Activated naive CD4-positive, alpha-beta T cell treated with anti-CD3 and anti-CD28 coated beads, Interleukin-2, amount 10 ng/mL, durations not matched to agents 7 days and 5 days (primary cell): Measurements from ENCODE around the gene TFB2M.
A peak's percentile ranks its signal among the peaks of the same experiment; 100 is the strongest.
"Not testable (repeated sequence)": the region's sequence is repeated elsewhere in the genome, so short reads cannot be mapped to it uniquely, and the experiment has no call there.

ENCODE experiments used
- CTCF ChIA-PET: fragments of 350-600 bp; sonication (Branson Sonifier 250); formaldehyde crosslinking; loops from one replicate; lab custom pipeline; 2021; ENCODE audit warnings: antibody characterized with exemption; lab: Charles Lee
- DNase-seq: peaks from one replicate; pipeline ENCODE4 v3.0.0-alpha.2; 2020
- H3K27ac Mint-ChIP-seq: one replicate; pipeline ENCODE4 v1.8.0; 2021; ENCODE audit warnings: mild to moderate bottlenecking, moderate library complexity, mixed read lengths
- H3K27me3 Mint-ChIP-seq: one replicate; pipeline ENCODE4 v1.8.0; 2021; ENCODE audit warnings: mild to moderate bottlenecking, mixed read lengths
- H3K36me3 Mint-ChIP-seq: one replicate; pipeline ENCODE4 v1.8.0; 2021; ENCODE audit warnings: mixed read lengths
- H3K4me1 Mint-ChIP-seq: one replicate; pipeline ENCODE4 v1.8.0; 2021; ENCODE audit warnings: mixed read lengths
- H3K4me3 Mint-ChIP-seq: one replicate; pipeline ENCODE4 v1.8.0; 2021; ENCODE audit warnings: mild to moderate bottlenecking, moderate library complexity, mixed read lengths
- H3K9me3 Mint-ChIP-seq: one replicate; pipeline ENCODE4 v1.8.0; 2021; ENCODE audit warnings: mixed read lengths

Gene TFB2M

DNA sequence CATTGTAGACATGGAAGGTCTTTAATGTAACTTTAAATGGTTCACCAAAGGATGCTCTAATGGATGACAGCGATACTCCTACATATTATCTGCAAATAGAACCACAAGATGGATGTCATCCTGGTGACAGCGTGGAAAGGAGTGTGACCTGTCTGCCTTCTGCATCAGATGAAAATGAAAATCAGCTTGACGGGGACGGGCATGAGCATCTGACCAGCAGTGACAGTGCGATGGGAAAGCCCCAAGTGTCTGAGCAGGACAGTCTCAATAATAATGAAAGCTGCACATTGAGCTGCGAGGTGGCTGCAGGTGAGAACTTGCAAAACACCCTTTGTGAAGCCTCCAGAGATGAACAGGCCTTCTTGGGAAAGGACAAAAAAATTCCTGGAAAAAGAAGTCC, 25.4 kb upstream of the TFB2M start:
- H3K9me3 Mint-ChIP-seq, result peaks cover 6% of the 10 kb centered on the region
- H3K4me1 Mint-ChIP-seq, result peaks cover 13% of the 10 kb centered on the region
- H3K36me3 Mint-ChIP-seq, result peaks cover 36% of the 10 kb centered on the region
- H3K4me3 Mint-ChIP-seq, result no peak overlapping the region
- no peaks in the 10 kb centered on the region for H3K27me3 Mint-ChIP-seq
- CTCF ChIA-PET, result no interaction called here
- DNase-seq, result no peak
- no peak overlapping the region for H3K27ac Mint-ChIP-seq

DNA sequence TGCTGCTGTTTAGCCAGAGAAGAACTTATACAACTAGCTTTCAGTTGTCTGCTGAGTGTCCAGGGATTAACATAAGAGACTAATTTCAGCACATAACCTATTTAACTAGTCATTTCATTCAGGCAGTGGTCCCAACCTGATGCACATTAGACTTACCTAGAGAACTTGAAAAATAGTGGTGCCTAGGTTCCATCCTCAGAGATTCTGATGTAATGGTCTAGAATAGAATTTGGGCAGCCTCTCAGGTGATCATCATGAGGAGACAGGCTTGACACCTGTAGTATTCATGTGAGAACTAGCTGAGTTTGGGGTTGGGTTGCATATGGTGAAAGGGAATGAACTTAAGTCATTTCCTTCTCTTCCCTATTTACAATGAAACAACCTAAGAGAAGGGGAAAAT, 25.0 kb upstream of the TFB2M start:
- Mint-ChIP-seq H3K9me3 (peaks cover 6% of the 10 kb centered on the region), H3K4me3 (no peak overlapping the region), H3K27me3 (no peaks in the 10 kb centered on the region), H3K27ac (no peak overlapping the region), H3K4me1 (peaks cover 13% of the 10 kb centered on the region), H3K36me3 (peaks cover 36% of the 10 kb centered on the region)
- CTCF ChIA-PET, result no interaction called here
- DNase-seq, result no peak

- CTCF ChIA-PET, H3K4me3 Mint-ChIP-seq, H3K9me3 Mint-ChIP-seq, H3K27me3 Mint-ChIP-seq, H3K27ac Mint-ChIP-seq, DNase-seq: not testable (repeated sequence)
- H3K4me1 Mint-ChIP-seq, result peaks cover 13% of the 10 kb centered on the region
- H3K36me3 Mint-ChIP-seq, result peaks cover 30% of the 10 kb centered on the region
These were observed 23.9 kb upstream of the TFB2M start for GRCh38 chr1:246589919-246590318.

GRCh38 chr1:246588159-246588721, 22.2 kb upstream of the TFB2M start:
- DNase-seq, result no peak
- Mint-ChIP-seq H3K27ac (no peak overlapping the region), H3K27me3 (no peaks in the 10 kb centered on the region), H3K4me3 (no peak overlapping the region), H3K9me3 (peaks cover 6% of the 10 kb centered on the region), H3K36me3 (peaks cover 34% of the 10 kb centered on the region), H3K4me1 (peaks cover 15% of the 10 kb centered on the region)
- CTCF ChIA-PET, result no interaction called here

- DNase-seq, result no peak
- Mint-ChIP-seq H3K9me3 (peaks cover 6% of the 10 kb centered on the region), H3K4me1 (peaks cover 21% of the 10 kb centered on the region), H3K4me3 (no peak overlapping the region), H3K27ac (no peak overlapping the region), H3K27me3 (no peaks in the 10 kb centered on the region), H3K36me3 (peaks cover 38% of the 10 kb centered on the region)
- CTCF ChIA-PET, result no interaction called here
These were observed 21.5 kb upstream of the TFB2M start for GRCh38 chr1:246587606-246588005.

DNA sequence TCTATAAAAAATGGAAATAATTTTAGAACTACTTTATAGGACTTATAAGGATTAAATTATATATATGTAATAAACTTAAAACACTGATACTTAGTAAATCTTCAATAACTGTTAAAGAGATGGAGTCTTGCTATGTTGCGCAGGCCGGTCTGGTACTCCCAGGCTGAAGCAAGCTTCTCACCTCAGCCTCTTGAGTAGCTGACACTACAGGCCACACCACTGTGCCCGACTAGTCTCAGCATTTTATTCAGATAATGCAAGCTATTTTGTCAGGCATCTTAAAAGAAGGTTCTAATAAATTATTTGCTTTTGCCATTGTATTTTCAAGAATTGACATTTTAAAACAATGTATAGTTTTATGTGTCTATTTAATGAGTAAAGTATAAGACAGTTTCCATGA, 21.0 kb upstream of the TFB2M start:
- H3K9me3 Mint-ChIP-seq, result peaks cover 6% of the 10 kb centered on the region
- CTCF ChIA-PET, result interaction anchor here (1.5 kb wide), 1 partner anchor 80 kb away, joined by 3 read pairs; the partner anchor contains the start of gene SMYD3
- peaks cover 41% of the 10 kb centered on the region for H3K36me3 Mint-ChIP-seq
- no peak for DNase-seq
- H3K27ac Mint-ChIP-seq, result no peak overlapping the region
- peaks cover 23% of the 10 kb centered on the region for H3K4me1 Mint-ChIP-seq
- no peaks in the 10 kb centered on the region for H3K27me3 Mint-ChIP-seq
- no peak overlapping the region for H3K4me3 Mint-ChIP-seq

- no peak for DNase-seq
- Mint-ChIP-seq H3K4me1 (peaks cover 32% of the 10 kb centered on the region), H3K27me3 (no peaks in the 10 kb centered on the region), H3K27ac (peak overlapping the region; percentile 73), H3K36me3 (peaks cover 34% of the 10 kb centered on the region), H3K9me3 (no peaks in the 10 kb centered on the region), H3K4me3 (no peak overlapping the region)
- CTCF ChIA-PET, result no interaction called here
These were observed 17.6 kb upstream of the TFB2M start for GRCh38 chr1:246583448-246584185.

- H3K36me3 Mint-ChIP-seq, result peaks cover 36% of the 10 kb centered on the region
- H3K27ac Mint-ChIP-seq, result peak overlapping the region; percentile 73
- DNase-seq, result no peak
- H3K4me1 Mint-ChIP-seq, result peaks cover 36% of the 10 kb centered on the region
- no peaks in the 10 kb centered on the region for H3K27me3 Mint-ChIP-seq
- no peak overlapping the region for H3K4me3 Mint-ChIP-seq
- H3K9me3 Mint-ChIP-seq, result no peaks in the 10 kb centered on the region
- CTCF ChIA-PET, result no interaction called here
These were observed 17.0 kb upstream of the TFB2M start for GRCh38 chr1:246583056-246583440.

DNA sequence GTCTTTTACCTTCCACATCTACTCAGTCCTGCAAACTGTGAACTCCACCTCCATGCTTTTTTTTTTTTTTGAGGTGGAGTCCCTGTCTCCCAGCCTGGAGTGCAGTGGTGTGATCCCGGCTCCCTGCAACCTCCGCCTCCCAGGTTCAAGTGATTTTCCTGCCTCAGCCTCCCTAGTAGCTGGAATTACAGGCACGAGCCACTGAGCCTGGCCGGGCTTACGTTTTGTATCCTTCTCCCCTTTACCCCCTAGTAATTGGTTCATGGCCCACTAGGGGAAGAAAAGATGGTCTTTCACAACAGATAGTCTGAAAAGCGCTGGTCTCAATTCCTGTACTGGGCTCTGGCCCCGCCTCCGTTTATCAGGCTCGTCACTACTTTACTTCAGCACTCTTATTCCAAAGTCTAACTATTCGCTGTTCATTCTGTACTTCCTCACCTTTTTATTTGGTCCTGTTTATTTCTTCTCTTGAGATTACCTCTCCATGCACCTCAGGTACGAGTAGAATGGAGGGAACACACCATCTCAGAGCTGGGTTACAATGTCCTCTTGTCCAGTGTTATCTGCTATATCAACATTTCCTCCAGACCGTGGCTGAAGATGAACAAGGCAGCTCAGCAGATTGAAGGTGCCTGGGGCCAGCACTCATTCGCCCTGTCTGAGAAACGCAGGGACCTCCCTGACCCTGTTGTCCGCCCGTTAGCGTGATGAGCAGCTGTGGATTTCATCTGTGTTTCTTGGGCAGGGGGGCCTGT, 16.4 kb upstream of the TFB2M start:
- CTCF ChIA-PET, result no interaction called here
- peaks cover 40% of the 10 kb centered on the region for H3K36me3 Mint-ChIP-seq
- no peak overlapping the region for H3K4me3 Mint-ChIP-seq

DNA sequence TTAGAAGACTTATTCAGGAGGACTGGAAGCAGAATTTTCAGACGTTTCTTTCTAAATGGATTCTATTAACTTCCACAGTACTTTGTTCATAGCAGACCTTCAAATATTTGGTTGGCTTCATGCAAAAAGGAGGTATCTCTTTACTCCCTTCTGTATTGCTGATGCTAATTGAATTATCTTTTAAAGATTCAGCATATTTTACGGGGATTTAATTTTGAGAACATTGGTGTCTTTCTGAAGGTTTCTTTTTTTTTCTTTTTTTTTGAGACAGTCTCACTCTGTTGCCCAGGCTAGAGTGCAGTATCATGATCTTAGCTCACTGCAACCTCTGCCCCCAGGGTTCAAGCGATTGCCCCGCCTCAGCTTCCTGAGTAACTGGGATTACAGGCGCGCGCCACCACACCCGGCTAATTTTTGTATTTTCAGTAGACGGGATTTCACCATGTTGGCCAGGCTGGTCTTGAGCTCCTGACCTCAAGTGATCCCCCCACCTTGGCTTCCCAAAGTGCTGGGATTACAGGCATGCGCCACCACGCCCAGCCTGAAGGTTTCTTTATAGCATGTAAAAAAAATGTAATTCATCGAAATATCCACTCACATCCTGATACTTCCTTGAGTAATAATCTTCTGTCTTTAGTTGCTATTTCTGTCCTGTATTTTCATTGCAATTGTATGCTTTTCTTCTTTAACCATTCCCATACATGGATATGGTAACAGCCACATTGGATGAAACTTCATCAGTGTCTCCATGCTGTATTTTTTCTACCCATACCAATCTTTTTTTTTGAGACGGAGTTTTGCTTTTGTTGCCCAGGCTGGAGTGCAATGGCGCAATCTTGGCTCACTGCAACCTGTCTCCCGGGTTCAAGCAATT, 14.7 kb upstream of the TFB2M start:
- peaks cover 50% of the 10 kb centered on the region for H3K4me1 Mint-ChIP-seq
- CTCF ChIA-PET, result no interaction called here
- H3K36me3 Mint-ChIP-seq, result peaks cover 48% of the 10 kb centered on the region
- H3K4me3 Mint-ChIP-seq, result no peak overlapping the region
- H3K9me3 Mint-ChIP-seq, result no peaks in the 10 kb centered on the region
- no peak overlapping the region for H3K27ac Mint-ChIP-seq
- no peaks in the 10 kb centered on the region for H3K27me3 Mint-ChIP-seq
- DNase-seq, result no peak

More for the DNA sequence above, 16.4 kb upstream of the TFB2M start:
- DNase-seq, result no peak
- Mint-ChIP-seq H3K27me3 (no peaks in the 10 kb centered on the region), H3K4me1 (peaks cover 37% of the 10 kb centered on the region), H3K27ac (peak overlapping the region; percentile 60), H3K9me3 (no peaks in the 10 kb centered on the region)

GRCh38 chr1:246579818-246580217, 13.8 kb upstream of the TFB2M start:
- peaks cover 54% of the 10 kb centered on the region for H3K36me3 Mint-ChIP-seq
- H3K9me3 Mint-ChIP-seq, result peaks cover 3% of the 10 kb centered on the region
- CTCF ChIA-PET, result no interaction called here
- H3K27me3 Mint-ChIP-seq, result no peaks in the 10 kb centered on the region
- H3K27ac Mint-ChIP-seq, result no peak overlapping the region
- peaks cover 55% of the 10 kb centered on the region for H3K4me1 Mint-ChIP-seq
- no peak overlapping the region for H3K4me3 Mint-ChIP-seq
- no peak for DNase-seq

DNA sequence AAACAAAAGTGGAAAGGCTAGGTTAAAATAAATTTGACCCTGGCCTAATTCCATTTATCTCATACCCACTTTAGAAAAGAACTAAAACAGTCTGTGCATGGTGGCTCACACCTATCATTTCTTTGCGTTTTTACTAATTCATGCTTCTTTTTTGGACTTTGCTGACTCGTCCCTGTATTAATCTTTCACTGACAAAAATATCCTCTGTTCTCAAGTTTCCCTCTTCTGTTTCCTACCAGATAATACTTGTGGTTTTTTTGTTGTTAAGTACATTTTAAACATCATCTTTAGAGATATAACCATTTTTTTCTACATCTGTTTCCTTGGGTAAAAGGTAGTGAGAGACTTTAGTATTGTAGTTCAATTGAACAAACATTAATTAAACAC, 11.7 kb upstream of the TFB2M start:
- Mint-ChIP-seq H3K4me3 (peak overlapping the region; percentile 4), H3K4me1 (peaks cover 60% of the 10 kb centered on the region), H3K27ac (peak overlapping the region; percentile 67), H3K9me3 (peaks cover 5% of the 10 kb centered on the region), H3K27me3 (no peaks in the 10 kb centered on the region), H3K36me3 (peaks cover 44% of the 10 kb centered on the region)
- CTCF ChIA-PET, result no interaction called here
- no peak for DNase-seq

- Mint-ChIP-seq H3K27me3 (no peaks in the 10 kb centered on the region), H3K36me3 (peaks cover 39% of the 10 kb centered on the region), H3K4me3 (peak overlapping the region; percentile 31), H3K27ac (peak overlapping the region; percentile 67), H3K9me3 (peaks cover 5% of the 10 kb centered on the region), H3K4me1 (peaks cover 61% of the 10 kb centered on the region)
- CTCF ChIA-PET, result interaction anchor here (1.0 kb wide), 1 partner anchor 112 kb away, joined by 4 read pairs; no protein-coding TSS in a partner anchor
- DNase-seq, result peak; percentile 42
These were observed 11.1 kb upstream of the TFB2M start for GRCh38 chr1:246577082-246577719.
